ENCODE data around the gene COL4A1.

COL4A1 gene

GRCh38 chr13:110215606-110216005 is 91.4 kb downstream of the COL4A1 start:
- TF ChIP-seq SUZ12 (IDR thresholded peaks at IDR 0.05; ENCODE audit: extremely low read depth, insufficient read depth, insufficient read length) (no peak), ZNF274 (IDR thresholded peaks at IDR 0.05; ENCODE audit: low read depth, low read length) (no peak), YY1 (IDR thresholded peaks at IDR 0.05; ENCODE audit: insufficient read depth, insufficient read length) (no peak)
- H3K36me3 ChIP-seq (ENCODE audit: insufficient read depth, insufficient read length, low read length) = peaks cover 32% of the 10 kb centered on the region
- no peak overlapping the region for H3K4me3 ChIP-seq (ENCODE audit: insufficient read length, low read depth)
- no peaks in the 10 kb centered on the region for H3K27me3 ChIP-seq (ENCODE audit: insufficient read depth, insufficient read length)
- no peaks in the 10 kb centered on the region for H3K9me3 ChIP-seq (ENCODE audit: insufficient read depth, low read length)
- H3K4me1 ChIP-seq (ENCODE audit: insufficient read depth, insufficient read length) = peaks cover 5% of the 10 kb centered on the region
- DNase-seq (ENCODE audit: low read depth, low spot score) = no peak
- H3K9ac ChIP-seq (ENCODE audit: insufficient read length, low read depth) = no peak overlapping the region

GRCh38 chr13:110214637-110215036 is 92.3 kb downstream of the COL4A1 start:
- Histone ChIP-seq H3K4me3 (ENCODE audit: insufficient read length, low read depth) (no peak overlapping the region), H3K4me1 (ENCODE audit: insufficient read depth, insufficient read length) (peaks cover 5% of the 10 kb centered on the region), H3K9me3 (ENCODE audit: insufficient read depth, low read length) (no peaks in the 10 kb centered on the region), H3K36me3 (ENCODE audit: insufficient read depth, insufficient read length, low read length) (peaks cover 41% of the 10 kb centered on the region), H3K9ac (ENCODE audit: insufficient read length, low read depth) (no peak overlapping the region), H3K27me3 (ENCODE audit: insufficient read depth, insufficient read length) (no peaks in the 10 kb centered on the region)
- TF ChIP-seq ZNF274 (IDR thresholded peaks at IDR 0.05; ENCODE audit: low read depth, low read length) = no peak
- no peak for TF ChIP-seq YY1 (IDR thresholded peaks at IDR 0.05; ENCODE audit: insufficient read depth, insufficient read length)
- TF ChIP-seq SUZ12 (IDR thresholded peaks at IDR 0.05; ENCODE audit: extremely low read depth, insufficient read depth, insufficient read length) = no peak
- no peak for DNase-seq (ENCODE audit: low read depth, low spot score)

- H3K9ac ChIP-seq (ENCODE audit: insufficient read length, low read depth) = no peak overlapping the region
- TF ChIP-seq ZNF274 (IDR thresholded peaks at IDR 0.05; ENCODE audit: low read depth, low read length) (no peak), SUZ12 (IDR thresholded peaks at IDR 0.05; ENCODE audit: extremely low read depth, insufficient read depth, insufficient read length) (no peak), YY1 (IDR thresholded peaks at IDR 0.05; ENCODE audit: insufficient read depth, insufficient read length) (no peak)
- H3K4me3 ChIP-seq (ENCODE audit: insufficient read length, low read depth) = no peak overlapping the region
- peaks cover 42% of the 10 kb centered on the region for H3K36me3 ChIP-seq (ENCODE audit: insufficient read depth, insufficient read length, low read length)
- peaks cover 5% of the 10 kb centered on the region for H3K4me1 ChIP-seq (ENCODE audit: insufficient read depth, insufficient read length)
- H3K9me3 ChIP-seq (ENCODE audit: insufficient read depth, low read length) = no peaks in the 10 kb centered on the region
- H3K27me3 ChIP-seq (ENCODE audit: insufficient read depth, insufficient read length) = no peaks in the 10 kb centered on the region
- peak; percentile 44 for DNase-seq (ENCODE audit: low read depth, low spot score)
Measured at GRCh38 chr13:110213461-110214074, 93.4 kb downstream of the COL4A1 start.

- TF ChIP-seq SUZ12 (IDR thresholded peaks at IDR 0.05; ENCODE audit: extremely low read depth, insufficient read depth, insufficient read length) (no peak), ZNF274 (IDR thresholded peaks at IDR 0.05; ENCODE audit: low read depth, low read length) (no peak), YY1 (IDR thresholded peaks at IDR 0.05; ENCODE audit: insufficient read depth, insufficient read length) (no peak)
- Histone ChIP-seq H3K9ac (ENCODE audit: insufficient read length, low read depth) (no peak overlapping the region), H3K9me3 (ENCODE audit: insufficient read depth, low read length) (no peaks in the 10 kb centered on the region), H3K4me1 (ENCODE audit: insufficient read depth, insufficient read length) (peaks cover 5% of the 10 kb centered on the region), H3K27me3 (ENCODE audit: insufficient read depth, insufficient read length) (no peaks in the 10 kb centered on the region), H3K36me3 (ENCODE audit: insufficient read depth, insufficient read length, low read length) (peaks cover 50% of the 10 kb centered on the region), H3K4me3 (ENCODE audit: insufficient read length, low read depth) (no peak overlapping the region)
- no peak for DNase-seq (ENCODE audit: low read depth, low spot score)
Measured at GRCh38 chr13:110212529-110212928, 94.4 kb downstream of the COL4A1 start.

- TF ChIP-seq SUZ12 (IDR thresholded peaks at IDR 0.05; ENCODE audit: extremely low read depth, insufficient read depth, insufficient read length) (no peak), ZNF274 (IDR thresholded peaks at IDR 0.05; ENCODE audit: low read depth, low read length) (no peak)
- H3K36me3 ChIP-seq (ENCODE audit: insufficient read depth, insufficient read length, low read length) = peaks cover 54% of the 10 kb centered on the region
Measured at GRCh38 chr13:110211735-110212134, 95.2 kb downstream of the COL4A1 start.

GRCh38 chr13:110211046-110211445 is 95.9 kb downstream of the COL4A1 start:
- Histone ChIP-seq H3K9ac (ENCODE audit: insufficient read length, low read depth) (no peak overlapping the region), H3K9me3 (ENCODE audit: insufficient read depth, low read length) (no peaks in the 10 kb centered on the region), H3K4me1 (ENCODE audit: insufficient read depth, insufficient read length) (peaks cover 2% of the 10 kb centered on the region), H3K4me3 (ENCODE audit: insufficient read length, low read depth) (no peak overlapping the region), H3K36me3 (ENCODE audit: insufficient read depth, insufficient read length, low read length) (peaks cover 59% of the 10 kb centered on the region), H3K27me3 (ENCODE audit: insufficient read depth, insufficient read length) (no peaks in the 10 kb centered on the region)
- TF ChIP-seq YY1 (IDR thresholded peaks at IDR 0.05; ENCODE audit: insufficient read depth, insufficient read length) = no peak
- no peak for TF ChIP-seq ZNF274 (IDR thresholded peaks at IDR 0.05; ENCODE audit: low read depth, low read length)
- no peak for TF ChIP-seq SUZ12 (IDR thresholded peaks at IDR 0.05; ENCODE audit: extremely low read depth, insufficient read depth, insufficient read length)
- DNase-seq (ENCODE audit: low read depth, low spot score) = no peak

More at GRCh38 chr13:110211735-110212134, 95.2 kb downstream of the COL4A1 start:
- DNase-seq (ENCODE audit: low read depth, low spot score) = no peak
- Histone ChIP-seq H3K9me3 (ENCODE audit: insufficient read depth, low read length) (no peaks in the 10 kb centered on the region), H3K27me3 (ENCODE audit: insufficient read depth, insufficient read length) (no peaks in the 10 kb centered on the region), H3K4me3 (ENCODE audit: insufficient read length, low read depth) (no peak overlapping the region), H3K9ac (ENCODE audit: insufficient read length, low read depth) (no peak overlapping the region), H3K4me1 (ENCODE audit: insufficient read depth, insufficient read length) (peaks cover 5% of the 10 kb centered on the region)

GRCh38 chr13:110210604-110210985 is 96.4 kb downstream of the COL4A1 start:
- DNase-seq (ENCODE audit: low read depth, low spot score) = no peak
- TF ChIP-seq SUZ12 (IDR thresholded peaks at IDR 0.05; ENCODE audit: extremely low read depth, insufficient read depth, insufficient read length) (no peak), ZNF274 (IDR thresholded peaks at IDR 0.05; ENCODE audit: low read depth, low read length) (no peak), YY1 (IDR thresholded peaks at IDR 0.05; ENCODE audit: insufficient read depth, insufficient read length) (no peak)
- Histone ChIP-seq H3K36me3 (ENCODE audit: insufficient read depth, insufficient read length, low read length) (peaks cover 61% of the 10 kb centered on the region), H3K9ac (ENCODE audit: insufficient read length, low read depth) (no peak overlapping the region), H3K4me1 (ENCODE audit: insufficient read depth, insufficient read length) (peaks cover 2% of the 10 kb centered on the region), H3K4me3 (ENCODE audit: insufficient read length, low read depth) (no peak overlapping the region), H3K27me3 (ENCODE audit: insufficient read depth, insufficient read length) (no peaks in the 10 kb centered on the region), H3K9me3 (ENCODE audit: insufficient read depth, low read length) (no peaks in the 10 kb centered on the region)
